Fibroblast of peridontal ligament (primary cell): ENCODE data around the gene CSN1S1.

Experiments
- DNase-seq: peaks from one replicate; pipeline ENCODE4 v3.0.0-alpha.2; 2010; ENCODE audit errors: extremely low read depth

The CSN1S1 gene

GRCh38 chr4:69991016-69991415 is 60.1 kb downstream of the CSN1S1 start:
- no peak for DNase-seq

GRCh38 chr4:69994782-69995181 is 63.9 kb downstream of the CSN1S1 start:
- no peak for DNase-seq

GRCh38 chr4:69995526-69996016 is 64.7 kb downstream of the CSN1S1 start, which contains the start of gene STATH:
Gene STATH (plus strand): TSS chr4:69995966. CDS start chr4:69998438, 2,472 bp downstream.
- no peak for DNase-seq
